HG03520 (cell line): Measurements from ENCODE around the gene SRSF4.

Source experiments
- ATAC-seq: cut with Tn5 transposase; IDR thresholded peaks from one replicate; pipeline ENCODE4 v1.9.1; 2021; ENCODE audit warnings: mild to moderate bottlenecking, moderate library complexity; ENCODE audit not compliant: unreplicated experiment

Gene SRSF4

GRCh38 chr1:29099286-29099685 is 82.4 kb downstream of the SRSF4 start:
- ATAC-seq = no peak
